H9 (cell line): ENCODE results near the gene FBRSL1. TPM values are rescaled to one million over a fixed set of nuclear protein-coding genes. Genes with fewer than 3 reads are reported as not detected.

ENCODE experiments used
- DNase-seq: peaks from one replicate; pipeline ENCODE4 v3.0.0-alpha.2; 2017
- H2AFZ ChIP-seq: one replicate; pipeline ENCODE4 v1.6.1; 2013; ENCODE audit warnings: mild to moderate bottlenecking, low read length, control low read depth, moderate library complexity
- H2AK5ac ChIP-seq: 2 replicates; pipeline ENCODE4 v1.6.1; 2013; ENCODE audit warnings: low read length, control low read depth, mixed read lengths; ENCODE audit not compliant: insufficient read length
- H2BK120ac ChIP-seq: one replicate; pipeline ENCODE4 v1.6.1; 2013; ENCODE audit warnings: low read depth, mild to moderate bottlenecking, low read length, control low read depth, inconsistent platforms; ENCODE audit not compliant: poor library complexity, severe bottlenecking
- H2BK12ac ChIP-seq: 2 replicates; pipeline ENCODE4 v1.6.1; 2013; ENCODE audit warnings: low read length, control low read depth, mixed read lengths, low read depth; ENCODE audit not compliant: insufficient read length
- H2BK15ac ChIP-seq: 2 replicates; pipeline ENCODE4 v1.6.1; 2013; ENCODE audit warnings: low read depth, low read length, control low read depth
- H2BK20ac ChIP-seq: one replicate; pipeline ENCODE4 v1.6.1; 2013; ENCODE audit warnings: low read depth, mild to moderate bottlenecking, low read length, control low read depth, inconsistent platforms; ENCODE audit not compliant: poor library complexity, severe bottlenecking
- H2BK5ac ChIP-seq: 2 replicates; pipeline ENCODE4 v1.6.1; 2013; ENCODE audit warnings: low read length, control low read depth, mixed read lengths; ENCODE audit not compliant: insufficient read length
- H3K14ac ChIP-seq: 2 replicates; pipeline ENCODE4 v1.6.1; 2013; ENCODE audit warnings: low read length, control low read depth; ENCODE audit not compliant: insufficient read depth
- H3K18ac ChIP-seq: 2 replicates; pipeline ENCODE4 v1.6.1; 2013; ENCODE audit warnings: low read depth, mild to moderate bottlenecking, mixed read lengths, low read length, control low read depth; ENCODE audit not compliant: insufficient read length
- H3K23ac ChIP-seq: 2 replicates; pipeline ENCODE4 v1.6.1; 2013; ENCODE audit warnings: low read length, control low read depth, mixed read lengths, low read depth; ENCODE audit not compliant: insufficient read length
- H3K23me2 ChIP-seq: 2 replicates; pipeline ENCODE4 v1.6.1; 2013; ENCODE audit warnings: low read depth, mild to moderate bottlenecking, mixed read lengths, low read length, control low read depth; ENCODE audit not compliant: insufficient read length, poor library complexity, severe bottlenecking
- H3K27ac ChIP-seq: 2 replicates; pipeline ENCODE4 v1.5.1; 2013; ENCODE audit warnings: low read length, control low read depth, mixed read lengths, low read depth; ENCODE audit not compliant: insufficient read length
- H3K27me3 ChIP-seq: 2 replicates; pipeline ENCODE4 v1.6.1; 2013; ENCODE audit warnings: low read length, control low read depth, inconsistent platforms; ENCODE audit not compliant: insufficient read depth
- H3K4ac ChIP-seq: 2 replicates; pipeline ENCODE4 v1.6.1; 2013; ENCODE audit warnings: low read depth, mild to moderate bottlenecking, control low read depth, inconsistent platforms, low read length, moderate library complexity
- H3K4me1 ChIP-seq: 2 replicates; pipeline ENCODE4 v1.6.1; 2013; ENCODE audit warnings: low read length, control low read depth, inconsistent platforms; ENCODE audit not compliant: insufficient read depth
- H3K4me2 ChIP-seq: 2 replicates; pipeline ENCODE4 v1.6.1; 2013; ENCODE audit warnings: low read length, control low read depth, mixed read lengths; ENCODE audit not compliant: insufficient read length, insufficient read depth
- H3K56ac ChIP-seq: 2 replicates; pipeline ENCODE4 v1.6.1; 2013; ENCODE audit warnings: low read depth, mild to moderate bottlenecking, mixed read lengths, low read length, control low read depth; ENCODE audit not compliant: insufficient read length
- H3K79me1 ChIP-seq: 2 replicates; pipeline ENCODE4 v1.6.1; 2013; ENCODE audit warnings: low read depth, mild to moderate bottlenecking, moderate library complexity, low read length, control low read depth, inconsistent platforms; ENCODE audit not compliant: insufficient read depth, poor library complexity, severe bottlenecking
- H3K79me2 ChIP-seq: 2 replicates; pipeline ENCODE4 v1.6.1; 2013; ENCODE audit warnings: low read length, control low read depth, inconsistent platforms; ENCODE audit not compliant: insufficient read depth
- H3K9ac ChIP-seq: 2 replicates; pipeline ENCODE4 v1.6.1; 2013; ENCODE audit warnings: low read length, control low read depth, mixed read lengths; ENCODE audit not compliant: insufficient read length; ENCODE audit errors: extremely low read depth
- H3K9me3 ChIP-seq: one replicate; pipeline ENCODE4 v1.6.1; 2013; ENCODE audit warnings: low read depth, low read length, inconsistent platforms; ENCODE audit not compliant: control insufficient read depth
- H3T11ph ChIP-seq: one replicate; pipeline ENCODE4 v1.6.1; 2013; ENCODE audit warnings: mild to moderate bottlenecking, low read length, control low read depth, inconsistent platforms
- H4K20me1 ChIP-seq: one replicate; pipeline ENCODE4 v1.6.1; 2013; ENCODE audit not compliant: control insufficient read depth, insufficient read length, insufficient read depth
- H4K5ac ChIP-seq: 2 replicates; pipeline ENCODE4 v1.6.1; 2013; ENCODE audit warnings: low read depth, mild to moderate bottlenecking, mixed read lengths, low read length, control low read depth; ENCODE audit not compliant: insufficient read length
- H4K8ac ChIP-seq: replicated peaks from 2 replicates; pipeline ENCODE4 v1.6.1; 2013; ENCODE audit warnings: low read length, control low read depth, mixed read lengths, low read depth; ENCODE audit not compliant: insufficient read length
- H4K91ac ChIP-seq: 2 replicates; pipeline ENCODE4 v1.6.1; 2013; ENCODE audit warnings: low read depth, mild to moderate bottlenecking, moderate library complexity, mixed read lengths, low read length, control low read depth; ENCODE audit not compliant: insufficient read length
- H3K27ac Mint-ChIP-seq, 3 experiments: 2 replicates in 2 of 3; 3 replicates in 1 of 3; pipeline ENCODE4 v1.8.0; 2020 to 2021; ENCODE audit warnings: mixed read lengths in 3 of 3, mild to moderate bottlenecking in 1 of 3, moderate library complexity in 1 of 3
- H3K27me3 Mint-ChIP-seq: 2 replicates; pipeline ENCODE4 v1.8.0; 2021; ENCODE audit warnings: low read depth, mild to moderate bottlenecking, moderate library complexity, mixed read lengths
- H3K36me3 Mint-ChIP-seq, 3 experiments: 2 replicates in 2 of 3; 3 replicates in 1 of 3; pipeline ENCODE4 v1.8.0; 2020 to 2021; ENCODE audit warnings: low read depth in 3 of 3, mixed read lengths in 3 of 3; ENCODE audit not compliant: insufficient read depth in 1 of 3
- H3K4me1 Mint-ChIP-seq, 2 experiments: 2 replicates each; pipeline ENCODE4 v1.8.0; 2020; ENCODE audit warnings: mixed read lengths in 2 of 2
- H3K4me3 Mint-ChIP-seq, 2 experiments: 2 replicates in 1 of 2; 3 replicates in 1 of 2; pipeline ENCODE4 v1.8.0; 2020 to 2021; ENCODE audit warnings: mild to moderate bottlenecking in 2 of 2, mixed read lengths in 2 of 2, moderate library complexity in 1 of 2
- H3K9me3 Mint-ChIP-seq, 2 experiments: 2 replicates in 1 of 2; 3 replicates in 1 of 2; pipeline ENCODE4 v1.8.0; 2020; ENCODE audit warnings: mild to moderate bottlenecking in 2 of 2, mixed read lengths in 2 of 2, moderate library complexity in 1 of 2
- CTCF ChIP-seq: fragments of 200-600 bp; sonication (generic); conservative IDR thresholded peaks from 3 replicates; pipeline ENCODE4 v1.8.0; 2021; ENCODE audit warnings: antibody characterized with exemption, mild to moderate bottlenecking
- WGBS: extraction: QIAGEN DNeasy Blood & Tissue Kit; methylation state at CpG from one replicate; pipeline ENCODE4 v1.1.7; 2013; ENCODE audit warnings: missing lambda C conversion rate, low lambda C conversion rate, mixed read lengths; ENCODE audit not compliant: insufficient read length; ENCODE audit errors: extremely low coverage; 5-methylcytosine and 5-hydroxymethylcytosine counted together
- total RNA-seq: library from RNA; stranded (reverse); gene quantifications from 2 replicates; pipeline ENCODE4 v1.2.1, GENCODE V29; 2021

FBRSL1 gene
- total RNA-seq, 1 experiment from 2014 or later: 90.8 TPM

GRCh38 chr12:132451836-132452195 is 38.1 kb upstream of the FBRSL1 start:
- no peaks in the 10 kb centered on the region for H3K4me1 ChIP-seq
- no CpG with 5 or more reads among the region's 10 CpGs for WGBS
- H4K91ac ChIP-seq: no peak overlapping the region
- H3K4ac ChIP-seq: no peak overlapping the region
- H3K27ac ChIP-seq: no peak overlapping the region
- Mint-ChIP-seq H3K36me3 (peaks cover 0 to 8% (median 7%) of the 10 kb centered on the region in 3 experiments; a peak in 4 of 7 replicates), H3K27me3 (peaks cover 95% of the 10 kb centered on the region), H3K4me3 (no peak overlapping the region), H3K9me3 (peaks cover 8 to 18% of the 10 kb centered on the region in 2 experiments; a peak in 3 of 5 replicates), H3K4me1 (peaks cover 0 to 8% of the 10 kb centered on the region in 2 experiments; a peak in 2 of 4 replicates), H3K27ac (no peak overlapping the region)
- DNase-seq: no peak
- H2AK5ac ChIP-seq: no peak overlapping the region
- H3K9me3 ChIP-seq: no peaks in the 10 kb centered on the region
- no peak overlapping the region for H2BK15ac ChIP-seq
- no peaks in the 10 kb centered on the region for H3K23me2 ChIP-seq
- H2BK5ac ChIP-seq: no peak overlapping the region
- H3K56ac ChIP-seq: no peak overlapping the region
- TF ChIP-seq CTCF: no peak
- no peaks in the 10 kb centered on the region for H3K79me2 ChIP-seq
- H3K79me1 ChIP-seq: no peaks in the 10 kb centered on the region
- no peak overlapping the region for H2BK20ac ChIP-seq
- no peak overlapping the region for H2AFZ ChIP-seq
- H3K4me2 ChIP-seq: no peak overlapping the region
- no peak overlapping the region for H2BK12ac ChIP-seq
- H3K27me3 ChIP-seq: peaks cover 26% of the 10 kb centered on the region; the same call in 1 of the 2 replicates
- H3K23ac ChIP-seq: no peak overlapping the region
- no peak overlapping the region for H3T11ph ChIP-seq
- H4K20me1 ChIP-seq: no peaks in the 10 kb centered on the region
- no peak overlapping the region for H2BK120ac ChIP-seq
- H4K8ac ChIP-seq: no peak overlapping the region
- H4K5ac ChIP-seq: no peak overlapping the region
- H3K18ac ChIP-seq: no peak overlapping the region
- no peak overlapping the region for H3K14ac ChIP-seq
- H3K9ac ChIP-seq: no peak overlapping the region
